GM18520 (cell line): ENCODE measurements around the gene NOX4.
"Not testable (repeated sequence)": the region's sequence is repeated elsewhere in the genome, so short reads cannot be mapped to it uniquely, and the experiment has no call there.

ENCODE experiments used
- ATAC-seq: cut with Tn5 transposase; IDR thresholded peaks from one replicate; pipeline ENCODE4 v1.9.1; 2021; ENCODE audit not compliant: unreplicated experiment

The NOX4 gene

DNA sequence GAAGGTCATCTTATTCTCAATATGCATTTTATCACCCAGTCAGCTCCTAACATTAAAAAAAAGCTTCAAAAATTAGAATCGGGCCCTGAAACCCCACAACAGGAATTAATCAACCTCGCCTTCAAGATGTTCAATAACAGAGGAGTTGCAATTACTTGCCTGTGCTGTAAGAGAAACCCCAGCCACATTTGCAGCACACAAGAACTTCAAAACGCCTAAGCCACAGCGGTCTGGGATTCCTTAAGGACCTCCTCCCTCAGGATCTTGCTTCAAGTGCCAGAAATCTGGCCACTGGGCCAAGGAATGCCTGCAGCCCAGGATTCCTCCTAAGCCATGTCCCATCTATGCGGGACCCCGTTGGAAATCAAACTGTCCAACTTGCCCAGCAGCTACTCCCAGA, 108.2 kb downstream of the NOX4 start:
- ATAC-seq: not testable (repeated sequence)

DNA sequence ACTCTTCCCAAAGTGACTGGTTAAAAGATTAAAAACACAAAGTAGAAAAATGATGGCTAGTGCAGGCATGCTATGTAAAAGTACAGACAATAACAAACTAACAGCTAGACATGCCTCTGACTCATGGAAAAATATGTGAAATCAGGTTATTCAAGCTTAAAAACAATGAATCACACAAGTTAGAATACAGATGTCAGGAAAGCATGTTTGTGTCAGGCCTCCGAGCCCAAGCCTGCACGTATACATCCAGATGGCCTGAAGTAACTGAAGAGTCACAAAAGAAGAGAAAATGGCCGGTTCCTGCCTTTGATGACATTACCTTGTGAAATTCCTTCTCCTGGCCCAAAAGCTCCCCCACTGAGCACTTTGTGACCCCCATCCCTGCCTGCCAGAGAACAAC, 110.1 kb downstream of the NOX4 start:
- no peak for ATAC-seq

DNA sequence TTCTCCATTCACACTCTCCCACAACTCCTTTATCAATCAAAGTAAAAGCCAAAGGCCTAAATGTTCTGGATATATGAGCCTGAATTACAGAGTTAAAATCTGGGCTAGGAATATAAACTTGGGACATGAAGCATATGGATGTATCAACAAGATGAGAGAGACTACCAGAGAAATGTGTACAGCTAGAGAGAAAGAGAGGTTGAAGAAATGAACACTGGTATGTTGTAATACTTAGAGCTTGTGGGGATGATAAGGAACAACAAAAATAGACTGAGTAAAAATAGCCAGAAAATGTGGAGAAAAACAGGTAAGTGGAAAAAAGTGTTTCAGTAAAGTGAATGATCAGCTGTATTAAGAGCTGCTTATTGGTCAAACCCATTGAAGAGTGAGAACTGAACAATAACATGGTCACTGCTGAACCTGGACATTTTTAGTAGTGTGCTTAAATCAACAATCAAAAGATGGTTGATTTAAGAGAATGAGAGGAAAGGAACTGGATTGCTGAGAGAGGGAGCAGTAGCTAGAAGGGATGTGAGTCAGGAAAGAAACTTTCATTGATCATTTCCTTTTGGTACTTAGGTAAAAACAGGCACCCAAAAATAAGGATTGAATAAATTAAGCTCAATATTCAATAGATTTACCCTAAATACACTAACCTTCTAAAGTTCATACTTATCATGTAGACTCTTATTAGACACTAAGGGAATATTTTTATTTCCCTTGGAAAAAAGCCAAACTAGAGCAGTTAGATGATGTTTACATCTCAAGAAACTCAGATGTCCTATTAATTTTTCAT, 111.0 kb downstream of the NOX4 start:
- ATAC-seq: not testable (repeated sequence)

DNA sequence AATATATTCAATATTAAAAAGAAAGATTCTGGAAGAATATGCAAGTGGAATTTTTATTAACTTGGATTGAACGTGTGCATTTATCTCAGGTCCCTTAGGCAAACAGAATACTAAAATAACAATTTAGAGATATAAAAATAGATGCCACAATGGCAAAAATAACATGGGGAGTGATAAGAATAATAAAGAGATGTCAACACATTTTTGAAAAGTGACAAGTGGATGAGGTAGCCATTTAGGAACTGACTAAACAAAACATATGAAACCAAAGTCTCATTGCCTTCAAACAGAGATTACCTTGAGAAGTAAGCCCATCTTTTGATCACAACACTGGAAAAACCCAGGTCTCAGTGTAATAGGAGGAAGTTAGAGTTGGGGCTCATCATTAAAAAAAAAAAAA, 112.2 kb downstream of the NOX4 start:
- ATAC-seq: not testable (repeated sequence)

DNA sequence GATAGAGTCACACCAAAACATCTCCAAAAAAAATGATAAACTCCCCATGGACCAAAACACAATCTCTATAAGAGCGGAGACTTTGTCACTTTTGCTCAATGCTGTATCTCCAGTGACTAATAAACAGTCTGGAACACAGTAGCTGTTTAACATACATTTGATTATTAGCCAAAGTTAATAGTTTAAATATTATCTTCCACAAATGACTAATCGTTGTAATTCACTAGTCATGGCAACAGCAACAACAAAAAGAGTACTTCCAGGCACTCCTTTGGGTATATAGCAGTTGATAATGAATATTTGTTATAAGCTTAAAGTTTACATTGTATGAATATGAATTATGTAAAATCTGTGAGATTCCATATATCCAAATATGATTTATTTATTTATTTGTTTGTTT, 121.8 kb downstream of the NOX4 start:
- not testable (repeated sequence) for ATAC-seq

DNA sequence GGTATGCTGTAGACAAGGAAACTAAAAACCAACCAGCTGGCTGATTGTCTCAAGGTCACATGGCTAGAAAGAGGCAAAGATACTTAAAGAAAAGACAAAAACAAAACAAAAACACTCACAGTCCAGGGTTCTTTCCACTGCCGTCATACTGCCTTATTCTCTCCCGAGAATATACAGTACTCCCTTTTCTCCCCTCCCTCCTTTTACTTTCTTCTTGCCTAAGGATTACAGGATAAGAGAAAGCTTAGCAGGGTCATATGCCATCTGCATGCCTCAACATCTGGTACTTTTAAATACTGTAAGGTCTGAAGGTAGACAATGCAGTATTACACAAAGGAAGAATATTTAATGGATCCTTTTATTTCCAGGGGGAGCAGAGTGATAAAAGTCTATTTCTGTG, 126.3 kb downstream of the NOX4 start:
- ATAC-seq: not testable (repeated sequence)

DNA sequence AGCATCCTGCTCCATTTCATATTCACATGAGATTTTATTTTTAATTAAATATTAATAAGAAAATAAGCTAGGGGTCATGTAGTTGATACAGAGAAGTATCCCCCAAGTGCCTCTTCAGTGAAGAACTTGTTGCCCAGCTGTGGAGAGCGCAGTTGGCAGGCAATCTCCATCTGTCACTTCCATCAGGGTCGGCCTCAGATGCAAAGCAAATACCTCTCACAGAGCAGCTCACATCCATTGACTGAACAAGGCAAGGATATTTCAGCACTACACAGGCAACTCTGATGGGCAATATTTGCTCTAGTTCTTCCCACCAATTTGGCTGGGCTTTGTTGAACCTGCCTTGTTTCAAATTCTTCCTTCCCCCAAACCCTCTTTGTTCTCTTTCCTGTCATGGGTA, 129.4 kb downstream of the NOX4 start:
- no peak for ATAC-seq

DNA sequence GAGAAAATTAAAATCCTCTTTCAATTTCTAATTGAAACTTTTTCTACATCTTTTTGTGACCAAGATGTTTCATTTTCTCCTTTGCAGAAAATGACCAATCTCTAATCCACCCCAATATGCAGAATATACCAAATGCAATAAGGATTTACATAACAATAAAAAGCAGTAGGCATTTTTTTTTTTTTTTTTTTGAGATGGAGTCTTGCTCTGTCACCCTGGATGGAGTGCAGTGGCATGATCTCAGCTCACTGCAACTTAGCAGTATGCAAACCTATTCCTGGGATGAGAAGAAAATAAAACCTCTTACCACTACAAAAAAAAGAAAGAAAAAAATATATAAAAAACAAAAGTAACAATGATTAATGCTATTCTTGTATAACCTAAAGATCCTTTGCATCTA, 132.0 kb downstream of the NOX4 start:
- ATAC-seq: not testable (repeated sequence)

DNA sequence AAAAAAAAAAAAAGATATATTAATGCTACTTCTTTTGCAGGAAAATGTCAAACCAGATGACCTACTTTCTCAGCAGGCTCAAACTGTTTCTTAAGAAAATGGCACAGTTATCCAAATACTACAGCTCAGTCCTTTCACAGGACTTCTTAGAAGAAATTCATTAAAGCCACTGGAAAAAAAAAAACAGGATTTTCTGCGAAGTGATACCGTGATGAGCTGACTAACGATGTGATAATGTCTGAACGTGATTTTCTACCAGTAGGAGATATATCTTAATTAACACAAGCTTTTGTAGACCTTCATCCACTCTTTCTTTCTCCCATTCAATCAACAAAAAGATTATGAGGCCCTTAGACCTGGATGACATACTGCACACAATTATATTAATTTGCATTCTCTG, 132.4 kb downstream of the NOX4 start:
- ATAC-seq: no peak

DNA sequence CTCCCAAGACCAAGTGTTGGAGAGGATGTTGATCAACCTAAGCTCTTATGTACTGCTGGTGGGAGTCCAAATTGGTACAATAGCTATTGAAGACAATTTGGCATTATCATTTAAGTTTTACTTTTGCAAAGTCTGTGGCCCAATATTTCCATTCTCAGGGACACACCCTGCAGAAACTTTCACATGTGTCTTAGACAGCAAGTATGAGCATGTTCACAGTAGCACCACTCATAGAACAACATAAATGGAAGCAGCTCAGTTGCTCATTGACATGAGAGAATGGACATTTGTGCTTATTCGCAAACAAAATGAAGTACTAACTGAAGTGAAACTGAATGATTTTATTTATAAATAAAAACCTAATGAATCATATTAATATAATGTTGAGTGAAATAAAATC, 135.5 kb downstream of the NOX4 start:
- no peak for ATAC-seq

DNA sequence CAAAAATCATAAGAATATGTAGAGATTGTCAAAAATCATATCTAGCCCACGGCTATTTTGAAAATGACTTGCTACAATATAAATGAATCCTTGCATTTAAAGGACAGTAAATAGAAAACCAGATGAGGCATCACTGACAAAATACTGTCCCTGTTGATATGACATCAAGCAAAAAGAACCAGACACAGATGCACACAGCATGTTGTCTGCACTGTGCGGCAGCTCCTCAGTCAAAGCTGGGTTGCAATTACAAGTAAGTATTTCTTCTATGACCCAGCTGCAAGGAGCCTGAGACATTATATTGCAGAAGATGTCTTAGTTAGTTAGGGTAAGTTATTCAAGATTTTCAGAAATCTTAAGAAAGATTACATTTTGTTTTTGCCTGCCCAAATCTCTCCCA, 136.7 kb downstream of the NOX4 start:
- ATAC-seq: not testable (repeated sequence)

DNA sequence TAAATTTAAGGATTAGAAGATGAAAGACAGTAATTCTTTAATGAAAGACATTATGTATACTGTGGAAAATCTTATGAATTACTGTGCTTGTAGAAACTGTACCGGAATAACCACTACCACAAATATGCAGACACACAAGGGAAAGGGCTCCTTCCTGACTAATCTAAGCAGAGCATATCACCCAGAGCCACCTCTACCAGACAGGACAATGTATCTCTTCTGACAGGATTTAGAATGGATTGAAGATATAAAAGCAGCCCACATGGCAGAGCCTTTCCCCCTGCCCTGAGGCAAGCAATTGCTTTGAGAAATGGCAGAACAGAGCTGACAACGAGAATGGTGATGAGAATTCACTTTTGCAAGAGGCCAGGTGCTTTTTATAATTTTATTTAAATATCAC, 144.1 kb downstream of the NOX4 start:
- ATAC-seq: no peak

DNA sequence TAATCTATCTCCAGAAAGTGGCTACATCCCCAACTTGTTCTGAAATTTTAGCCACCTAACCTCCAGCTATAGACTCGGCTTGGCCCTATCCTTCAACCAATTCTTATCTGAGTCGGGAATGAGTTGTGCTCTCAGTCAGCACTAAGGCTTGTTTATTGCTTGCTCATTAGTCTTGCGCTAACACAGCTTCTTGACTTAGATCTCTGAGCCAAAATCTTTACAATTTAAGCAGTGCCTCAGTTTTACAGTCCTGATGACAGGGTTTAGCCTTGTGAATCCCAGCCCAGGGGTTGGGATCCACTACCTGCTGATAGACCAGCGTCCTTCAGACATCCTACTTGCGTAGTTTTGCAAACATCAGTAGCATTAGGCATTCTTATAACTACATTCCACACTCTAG, 144.6 kb downstream of the NOX4 start:
- no peak for ATAC-seq

DNA sequence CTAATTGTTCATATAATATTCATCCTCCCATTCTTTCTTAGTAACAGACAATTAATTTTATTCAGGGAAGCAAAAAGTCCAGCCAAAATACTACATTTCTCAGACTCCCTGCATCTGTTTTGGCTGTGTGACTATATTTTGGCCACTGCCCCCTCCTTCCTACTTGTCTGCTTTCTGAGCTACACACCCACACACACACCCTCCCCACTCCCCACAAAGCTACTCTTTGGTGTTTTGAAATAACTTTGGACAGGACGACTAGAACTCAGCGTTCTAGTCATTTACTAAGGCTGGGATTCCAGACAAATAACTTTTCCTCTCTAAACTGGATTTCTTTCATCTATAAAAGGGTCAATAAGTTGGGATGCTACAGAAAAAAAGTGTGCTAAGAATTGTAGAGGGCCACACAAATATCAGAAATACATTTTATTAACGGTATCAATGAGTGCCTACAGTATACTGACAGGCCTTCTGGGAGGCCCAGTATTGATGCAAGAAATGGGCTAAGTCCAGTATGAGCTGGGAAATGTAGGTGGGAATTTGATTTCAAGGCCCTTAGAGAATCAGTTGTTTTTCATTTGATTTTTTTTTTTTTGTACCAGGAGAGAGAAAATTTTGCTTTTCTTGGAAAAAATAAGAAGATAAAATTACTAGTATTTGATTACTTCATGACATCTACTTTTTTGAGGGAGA, 148.1 kb downstream of the NOX4 start:
- ATAC-seq: not testable (repeated sequence)

DNA sequence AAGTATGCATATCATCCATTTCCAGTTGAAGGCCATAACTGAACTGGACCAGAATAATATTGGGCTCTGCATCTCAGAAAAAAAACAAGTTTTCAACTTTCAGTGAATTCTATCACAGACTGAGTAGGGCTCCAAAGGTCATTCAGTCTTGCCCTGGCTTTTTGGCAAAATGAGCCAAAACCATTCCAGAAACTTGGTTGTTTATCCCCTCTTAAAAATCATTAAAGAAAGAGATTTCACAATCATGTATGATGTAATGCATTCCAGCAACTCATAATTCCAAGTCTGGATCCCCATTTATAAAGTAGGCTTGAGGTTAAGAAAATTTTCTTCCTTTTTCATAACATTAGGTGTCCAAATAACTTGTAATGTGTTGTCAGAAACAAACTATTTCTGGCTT, 150.7 kb downstream of the NOX4 start:
- ATAC-seq: not testable (repeated sequence)

DNA sequence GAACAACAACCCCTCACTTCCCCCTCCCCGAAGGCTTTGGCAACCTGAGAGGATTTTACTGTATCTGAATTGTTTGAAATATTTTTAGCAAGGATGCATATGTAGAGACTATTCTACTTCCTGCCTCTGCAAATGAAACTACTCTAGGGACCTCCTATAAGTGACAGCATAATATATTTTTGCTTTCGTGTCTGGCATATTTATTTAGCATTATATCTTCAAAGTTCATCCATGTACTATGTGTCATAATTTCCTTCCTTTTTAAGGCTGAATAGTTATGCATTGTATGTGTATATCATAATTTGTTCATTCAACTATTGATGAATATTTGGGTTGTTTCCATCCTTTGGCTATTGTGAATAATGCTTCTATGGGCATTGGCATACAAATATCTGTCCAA, 153.1 kb downstream of the NOX4 start:
- ATAC-seq: not testable (repeated sequence)

DNA sequence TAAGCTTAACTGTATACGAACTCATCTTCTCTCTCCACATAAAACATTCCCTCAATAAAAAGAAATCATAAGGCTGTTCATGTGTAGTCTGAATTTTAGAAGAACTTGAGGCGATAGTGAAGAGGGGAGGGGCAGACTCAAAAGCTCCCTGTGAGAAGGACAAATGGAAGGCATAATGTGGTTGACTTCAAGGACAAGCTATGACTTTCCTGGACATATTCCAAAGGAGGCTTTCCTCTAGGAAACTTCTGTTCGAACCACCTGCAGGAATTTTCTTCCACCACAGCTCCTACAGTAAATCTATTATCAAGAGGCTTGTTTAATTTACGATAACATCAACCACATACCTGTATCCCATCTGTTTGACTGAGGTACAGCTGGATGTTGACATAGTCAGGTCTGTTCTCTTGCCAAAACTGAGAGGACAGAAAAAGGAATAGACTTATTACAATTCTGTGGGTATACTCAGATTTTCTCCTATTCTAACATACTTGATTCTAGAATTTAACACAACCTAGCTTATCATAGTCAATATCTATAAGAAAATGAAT, 154.0 kb downstream of the NOX4 start:
- not testable (repeated sequence) for ATAC-seq

DNA sequence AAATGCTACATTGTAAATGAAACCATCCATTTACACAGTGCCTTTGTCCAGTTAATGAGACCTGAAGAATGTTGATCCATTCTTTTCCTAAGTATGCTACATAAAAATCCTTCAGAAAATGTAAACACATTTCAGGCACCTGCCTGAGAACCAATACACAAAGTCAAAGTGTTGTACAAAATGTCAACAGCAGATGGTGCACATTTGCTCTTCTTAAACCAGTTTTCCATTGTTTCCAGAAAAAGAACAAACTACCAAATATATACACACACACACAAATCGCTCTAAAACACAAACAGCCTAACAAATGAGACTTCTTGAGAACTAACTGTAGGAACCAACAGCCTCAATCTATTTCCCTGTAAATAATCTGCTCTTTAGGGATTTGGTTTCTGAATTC, 157.5 kb downstream of the NOX4 start:
- not testable (repeated sequence) for ATAC-seq

DNA sequence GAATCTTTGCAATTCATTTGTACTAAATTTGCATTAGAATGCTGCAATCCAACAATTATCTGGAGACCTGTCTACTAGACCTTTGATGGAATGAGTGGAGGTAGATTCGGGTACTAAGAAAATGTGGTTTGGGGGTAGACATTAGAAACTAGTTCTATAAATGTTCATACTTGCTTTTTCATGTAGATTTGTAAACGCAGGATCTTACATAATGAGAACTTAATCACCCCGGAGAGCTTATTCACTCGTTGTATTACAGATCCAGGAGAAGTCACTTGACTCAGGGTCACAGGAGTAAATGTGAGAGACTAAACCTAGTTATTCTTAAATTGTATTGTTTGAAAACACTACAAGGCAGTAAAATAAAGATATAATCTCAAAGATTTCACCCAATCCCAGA, 159.2 kb downstream of the NOX4 start:
- ATAC-seq: not testable (repeated sequence)

DNA sequence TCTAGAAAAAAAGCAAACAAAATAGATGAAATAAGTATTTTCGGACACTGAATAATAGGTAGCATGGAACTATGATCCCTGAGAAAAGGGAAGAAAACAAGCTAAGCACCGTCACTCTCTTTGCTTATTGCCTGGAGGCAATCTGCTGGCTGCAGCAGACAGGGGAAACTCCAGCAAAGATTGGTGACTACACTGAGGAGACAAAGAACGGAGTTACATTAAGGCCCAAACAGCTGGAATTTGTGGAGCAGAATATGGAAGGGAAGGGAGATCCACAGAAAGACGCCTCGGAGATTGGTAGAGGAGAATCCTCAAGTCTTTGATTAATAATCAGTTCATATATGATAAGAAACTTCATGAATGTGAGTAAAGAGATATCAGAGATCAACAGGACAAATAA, 163.3 kb downstream of the NOX4 start:
- ATAC-seq: no peak

DNA sequence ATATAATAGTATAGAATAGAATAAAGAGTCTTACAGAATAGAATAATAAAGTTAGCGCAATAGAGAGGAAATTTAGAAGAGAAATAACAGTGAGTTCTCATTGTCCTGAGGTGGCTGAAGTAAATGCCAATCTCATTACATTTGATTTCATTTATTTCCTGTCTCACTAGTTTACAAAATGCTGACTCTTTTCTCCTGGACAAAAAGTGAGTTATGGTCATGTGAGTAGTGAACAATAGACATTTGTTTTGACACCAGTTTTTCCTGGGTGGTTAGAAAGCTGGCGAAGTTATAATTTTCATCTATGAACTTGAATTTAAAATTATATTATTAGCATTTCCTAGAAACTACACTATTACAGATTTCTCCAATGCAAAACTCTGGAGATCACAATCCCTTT, 169.8 kb downstream of the NOX4 start:
- ATAC-seq: no peak

DNA sequence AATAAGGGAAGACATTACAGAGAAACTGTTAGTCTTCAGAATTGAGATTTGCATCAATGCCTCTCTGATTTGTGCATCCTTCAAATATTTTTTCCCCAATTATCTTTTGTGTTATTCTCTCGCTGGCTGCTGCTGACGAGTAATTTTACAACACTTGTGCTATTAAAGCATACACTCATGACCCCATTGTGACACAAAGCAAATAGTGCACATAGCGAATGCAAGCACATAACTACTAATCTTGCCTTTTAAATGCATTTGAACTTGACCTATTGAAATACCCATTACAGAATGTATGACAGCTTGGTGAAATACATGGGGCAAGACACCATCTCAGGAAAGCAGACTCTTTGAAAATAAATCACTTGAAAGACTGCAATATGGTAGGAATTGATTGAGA, 180.6 kb downstream of the NOX4 start:
- not testable (repeated sequence) for ATAC-seq
